Neural cell (in vitro differentiated cells): ENCODE data around the gene CFAP161. TPM values are rescaled to one million over a fixed set of nuclear protein-coding genes. Genes with fewer than 3 reads are reported as not detected.

ENCODE experiments used
- H2AFZ ChIP-seq: fragments of 200-600, 300-800 bp; sonication (generic), shearing (Covaris generic); 2 replicates; pipeline ENCODE4 v1.6.0; 2014; ENCODE audit warnings: low read depth, mild to moderate bottlenecking, antibody characterized with exemption, low read length, moderate library complexity
- H3F3A ChIP-seq: fragments of 200-600 bp; shearing (Covaris generic); 2 replicates; pipeline ENCODE4 v1.6.1; 2016; ENCODE audit warnings: mild to moderate bottlenecking, moderate library complexity, mixed read lengths, antibody characterized with exemption, low read length; ENCODE audit not compliant: insufficient read depth, poor library complexity, severe bottlenecking
- H3K27ac ChIP-seq: fragments of 200-600, 300-800 bp; sonication (generic), shearing (Covaris generic); 2 replicates; pipeline ENCODE4 v1.5.1; 2014; ENCODE audit warnings: mild to moderate bottlenecking, low read length, moderate library complexity
- H3K27me3 ChIP-seq: fragments of 300-800, 200-600 bp; sonication (generic), shearing (Covaris generic); 2 replicates; pipeline ENCODE4 v1.6.0; 2014; ENCODE audit warnings: mild to moderate bottlenecking, low read depth, low read length, moderate library complexity; ENCODE audit not compliant: insufficient read depth
- H3K36me3 ChIP-seq: fragments of 300-800, 200-600 bp; sonication (generic), shearing (Covaris generic); 2 replicates; pipeline ENCODE4 v1.5.1; 2014; ENCODE audit warnings: mild to moderate bottlenecking, antibody characterized with exemption, low read length, moderate library complexity; ENCODE audit not compliant: insufficient read depth
- H3K4me2 ChIP-seq: fragments of 300-800, 200-600 bp; sonication (generic), shearing (Covaris generic); 2 replicates; pipeline ENCODE4 v1.6.0; 2014; ENCODE audit warnings: mild to moderate bottlenecking, low read length
- H3K4me3 ChIP-seq: fragments of 300-800, 200-600 bp; sonication (generic), shearing (Covaris generic); 2 replicates; pipeline ENCODE4 v1.5.1; 2014; ENCODE audit warnings: mild to moderate bottlenecking, low read length, moderate library complexity
- H3K79me2 ChIP-seq: fragments of 200-600 bp; shearing (Covaris generic); replicated peaks from 2 replicates; pipeline ENCODE4 v1.6.0; 2014; ENCODE audit warnings: mild to moderate bottlenecking, low read length, moderate library complexity; ENCODE audit not compliant: insufficient read depth
- H3K9ac ChIP-seq: fragments of 300-800, 200-600 bp; sonication (generic), shearing (Covaris generic); 2 replicates; pipeline ENCODE4 v1.6.1; 2016; ENCODE audit warnings: mild to moderate bottlenecking, low read length, mixed read lengths
- H3K9me2 ChIP-seq: fragments of 200-600 bp; shearing (Covaris generic); 2 replicates; pipeline ENCODE4 v1.6.1; 2016; ENCODE audit warnings: mild to moderate bottlenecking, low read length, mixed read lengths; ENCODE audit not compliant: insufficient read depth
- H3K9me3 ChIP-seq: fragments of 200-600, 300-800 bp; sonication (generic), shearing (Covaris generic); 2 replicates; pipeline ENCODE4 v1.6.1; 2016; ENCODE audit warnings: mild to moderate bottlenecking, mixed run types, low read length, moderate library complexity, mixed read lengths
- H4K20me1 ChIP-seq: fragments of 200-600 bp; shearing (Covaris generic); 2 replicates; pipeline ENCODE4 v1.6.1; 2016; ENCODE audit warnings: mild to moderate bottlenecking, mixed run types; ENCODE audit not compliant: insufficient read depth
- EP300 ChIP-seq: fragments of 450-650 bp; conservative IDR thresholded peaks from 2 replicates; pipeline ENCODE4 v1.6.1; 2014; ENCODE audit warnings: antibody characterized with exemption, mild to moderate bottlenecking, moderate library complexity; ENCODE audit not compliant: poor library complexity, severe bottlenecking
- EZH2 ChIP-seq: fragments of 200-600, 300-800 bp; shearing (Covaris generic), sonication (generic); IDR thresholded peaks from 2 replicates; pipeline ENCODE4 v1.6.1; 2014; ENCODE audit warnings: antibody characterized with exemption, low read length, borderline replicate concordance, mild to moderate bottlenecking; ENCODE audit not compliant: insufficient read depth, poor library complexity, severe bottlenecking
- MXI1 ChIP-seq: fragments of 450-650 bp; conservative IDR thresholded peaks from 2 replicates; pipeline ENCODE4 v1.6.1; 2014; ENCODE audit warnings: antibody characterized with exemption, mild to moderate bottlenecking; ENCODE audit not compliant: poor library complexity, severe bottlenecking
- POLR2AphosphoS5 ChIP-seq: IDR thresholded peaks from 2 replicates; pipeline ENCODE4 v1.6.1; 2012
- RAD21 ChIP-seq: fragments of 450-650 bp; conservative IDR thresholded peaks from 2 replicates; pipeline ENCODE4 v1.6.1; 2014; ENCODE audit warnings: antibody characterized with exemption, mild to moderate bottlenecking, moderate library complexity
- SMC3 ChIP-seq: fragments of 450-650 bp; conservative IDR thresholded peaks from 2 replicates; pipeline ENCODE4 v1.6.1; 2014; ENCODE audit warnings: antibody characterized with exemption, mild to moderate bottlenecking, moderate library complexity; ENCODE audit not compliant: poor library complexity
- TAF1 ChIP-seq: IDR thresholded peaks from 2 replicates; pipeline ENCODE4 v1.6.1; 2012; ENCODE audit warnings: low read depth
- polyA plus RNA-seq: library from polyadenylated mRNA; depleted of rRNA; stranded (reverse); fragments of >200 nt; gene quantifications from 2 replicates; pipeline ENCODE4 v1.2.3, GENCODE V29; 2014
- TF ChIP-seq, protein P1 (sequence below): fragments of 450-650 bp; IDR thresholded peaks from 2 replicates; pipeline ENCODE4 v1.5.1; 2014; ENCODE audit warnings: antibody characterized with exemption, mild to moderate bottlenecking, moderate library complexity; ENCODE audit not compliant: poor library complexity, severe bottlenecking
- TF ChIP-seq, protein P2 (sequence below): IDR thresholded peaks from 2 replicates; pipeline ENCODE4 v1.6.1; 2012; ENCODE audit warnings: borderline replicate concordance

CFAP161 gene
- polyA plus RNA-seq, 1 donor from 2014 or later = not detected

- no peaks in the 10 kb centered on the region for H3F3A ChIP-seq
- no peak overlapping the region for H3K27ac ChIP-seq
- H3K79me2 ChIP-seq = no peaks in the 10 kb centered on the region
- no peaks in the 10 kb centered on the region for H3K36me3 ChIP-seq
- no peak overlapping the region for H3K4me2 ChIP-seq
- no peak overlapping the region for H2AFZ ChIP-seq
- no peak overlapping the region for H3K4me3 ChIP-seq
- no peaks in the 10 kb centered on the region for H3K9me3 ChIP-seq
- H3K9ac ChIP-seq = no peak overlapping the region
- no peak for TF ChIP-seq EP300
- TF ChIP-seq MXI1 = no peak
- no peak for TF ChIP-seq EZH2
- no peak for TF ChIP-seq SMC3
- TF ChIP-seq, protein P1, sequence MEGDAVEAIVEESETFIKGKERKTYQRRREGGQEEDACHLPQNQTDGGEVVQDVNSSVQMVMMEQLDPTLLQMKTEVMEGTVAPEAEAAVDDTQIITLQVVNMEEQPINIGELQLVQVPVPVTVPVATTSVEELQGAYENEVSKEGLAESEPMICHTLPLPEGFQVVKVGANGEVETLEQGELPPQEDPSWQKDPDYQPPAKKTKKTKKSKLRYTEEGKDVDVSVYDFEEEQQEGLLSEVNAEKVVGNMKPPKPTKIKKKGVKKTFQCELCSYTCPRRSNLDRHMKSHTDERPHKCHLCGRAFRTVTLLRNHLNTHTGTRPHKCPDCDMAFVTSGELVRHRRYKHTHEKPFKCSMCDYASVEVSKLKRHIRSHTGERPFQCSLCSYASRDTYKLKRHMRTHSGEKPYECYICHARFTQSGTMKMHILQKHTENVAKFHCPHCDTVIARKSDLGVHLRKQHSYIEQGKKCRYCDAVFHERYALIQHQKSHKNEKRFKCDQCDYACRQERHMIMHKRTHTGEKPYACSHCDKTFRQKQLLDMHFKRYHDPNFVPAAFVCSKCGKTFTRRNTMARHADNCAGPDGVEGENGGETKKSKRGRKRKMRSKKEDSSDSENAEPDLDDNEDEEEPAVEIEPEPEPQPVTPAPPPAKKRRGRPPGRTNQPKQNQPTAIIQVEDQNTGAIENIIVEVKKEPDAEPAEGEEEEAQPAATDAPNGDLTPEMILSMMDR = no peak
- no peak for TF ChIP-seq POLR2AphosphoS5
- TF ChIP-seq RAD21 = no peak
- TF ChIP-seq, protein P2, sequence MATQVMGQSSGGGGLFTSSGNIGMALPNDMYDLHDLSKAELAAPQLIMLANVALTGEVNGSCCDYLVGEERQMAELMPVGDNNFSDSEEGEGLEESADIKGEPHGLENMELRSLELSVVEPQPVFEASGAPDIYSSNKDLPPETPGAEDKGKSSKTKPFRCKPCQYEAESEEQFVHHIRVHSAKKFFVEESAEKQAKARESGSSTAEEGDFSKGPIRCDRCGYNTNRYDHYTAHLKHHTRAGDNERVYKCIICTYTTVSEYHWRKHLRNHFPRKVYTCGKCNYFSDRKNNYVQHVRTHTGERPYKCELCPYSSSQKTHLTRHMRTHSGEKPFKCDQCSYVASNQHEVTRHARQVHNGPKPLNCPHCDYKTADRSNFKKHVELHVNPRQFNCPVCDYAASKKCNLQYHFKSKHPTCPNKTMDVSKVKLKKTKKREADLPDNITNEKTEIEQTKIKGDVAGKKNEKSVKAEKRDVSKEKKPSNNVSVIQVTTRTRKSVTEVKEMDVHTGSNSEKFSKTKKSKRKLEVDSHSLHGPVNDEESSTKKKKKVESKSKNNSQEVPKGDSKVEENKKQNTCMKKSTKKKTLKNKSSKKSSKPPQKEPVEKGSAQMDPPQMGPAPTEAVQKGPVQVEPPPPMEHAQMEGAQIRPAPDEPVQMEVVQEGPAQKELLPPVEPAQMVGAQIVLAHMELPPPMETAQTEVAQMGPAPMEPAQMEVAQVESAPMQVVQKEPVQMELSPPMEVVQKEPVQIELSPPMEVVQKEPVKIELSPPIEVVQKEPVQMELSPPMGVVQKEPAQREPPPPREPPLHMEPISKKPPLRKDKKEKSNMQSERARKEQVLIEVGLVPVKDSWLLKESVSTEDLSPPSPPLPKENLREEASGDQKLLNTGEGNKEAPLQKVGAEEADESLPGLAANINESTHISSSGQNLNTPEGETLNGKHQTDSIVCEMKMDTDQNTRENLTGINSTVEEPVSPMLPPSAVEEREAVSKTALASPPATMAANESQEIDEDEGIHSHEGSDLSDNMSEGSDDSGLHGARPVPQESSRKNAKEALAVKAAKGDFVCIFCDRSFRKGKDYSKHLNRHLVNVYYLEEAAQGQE = no peak
- no peak for TF ChIP-seq TAF1
- H3K27me3 ChIP-seq = no peaks in the 10 kb centered on the region
- H4K20me1 ChIP-seq = no peaks in the 10 kb centered on the region
- no peaks in the 10 kb centered on the region for H3K9me2 ChIP-seq
These were observed 27.1 kb downstream of the CFAP161 start for GRCh38 chr15:81161160-81161673.

- Histone ChIP-seq H2AFZ (no peak overlapping the region), H3K27me3 (no peaks in the 10 kb centered on the region), H3K36me3 (no peaks in the 10 kb centered on the region), H3K79me2 (no peaks in the 10 kb centered on the region), H3K9me2 (no peaks in the 10 kb centered on the region), H3K4me2 (no peak overlapping the region), H4K20me1 (no peaks in the 10 kb centered on the region), H3K9me3 (no peaks in the 10 kb centered on the region), H3K27ac (no peak overlapping the region), H3K4me3 (no peak overlapping the region), H3F3A (no peaks in the 10 kb centered on the region), H3K9ac (no peak overlapping the region)
- TF ChIP-seq RAD21 (no peak), TAF1 (no peak), EP300 (no peak), SMC3 (no peak), EZH2 (no peak), MXI1 (no peak), POLR2AphosphoS5 (no peak)
- TF ChIP-seq, protein P2 = no peak
- TF ChIP-seq, protein P1 = no peak
These were observed 27.8 kb downstream of the CFAP161 start for GRCh38 chr15:81161851-81162250.
